ENCODE results near the gene NFIA.

Gene NFIA

DNA sequence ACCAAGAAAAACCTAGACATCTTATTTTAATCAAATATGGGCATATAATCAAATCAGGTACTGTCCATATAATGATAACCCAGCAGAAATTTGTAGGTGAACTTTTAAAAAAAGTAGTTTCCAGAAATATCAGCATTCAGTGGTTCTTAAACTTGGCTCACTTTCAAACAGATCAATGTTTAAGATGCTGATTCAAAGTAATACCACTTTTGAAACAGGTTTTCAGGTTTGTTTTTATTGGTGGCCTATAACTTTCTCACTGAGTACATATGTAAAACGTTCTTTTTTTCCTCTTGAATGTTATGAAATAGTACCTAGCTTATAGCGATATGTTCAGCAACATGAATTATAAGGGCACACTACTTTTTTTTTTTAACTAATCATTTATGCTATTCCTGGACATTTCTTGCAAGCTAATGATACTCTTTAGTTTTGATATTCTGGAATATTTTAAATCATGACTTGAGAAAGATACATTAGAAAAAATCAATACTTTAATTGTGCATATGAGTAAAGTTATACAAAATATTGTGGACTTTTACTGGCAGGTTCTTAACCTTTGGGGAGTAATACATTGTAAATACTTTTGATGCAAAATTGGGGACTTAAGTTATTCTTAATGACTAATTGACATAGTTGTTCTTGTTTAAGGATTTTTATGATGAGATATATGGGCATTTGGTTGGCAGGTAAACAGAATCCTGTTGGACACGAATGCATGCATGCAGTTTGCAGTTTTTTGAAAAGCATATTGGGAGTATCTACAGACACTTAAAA is 3.0 kb downstream of the NFIA start:
- ChIA-PET CTCF (interaction anchor here (2.1 kb wide), 2 partner anchors 13 to 368 kb away, joined by 7 to 8 read pairs; no protein-coding TSS in a partner anchor), POLR2A (no interaction called here)
- TF ChIP-seq, protein P1, sequence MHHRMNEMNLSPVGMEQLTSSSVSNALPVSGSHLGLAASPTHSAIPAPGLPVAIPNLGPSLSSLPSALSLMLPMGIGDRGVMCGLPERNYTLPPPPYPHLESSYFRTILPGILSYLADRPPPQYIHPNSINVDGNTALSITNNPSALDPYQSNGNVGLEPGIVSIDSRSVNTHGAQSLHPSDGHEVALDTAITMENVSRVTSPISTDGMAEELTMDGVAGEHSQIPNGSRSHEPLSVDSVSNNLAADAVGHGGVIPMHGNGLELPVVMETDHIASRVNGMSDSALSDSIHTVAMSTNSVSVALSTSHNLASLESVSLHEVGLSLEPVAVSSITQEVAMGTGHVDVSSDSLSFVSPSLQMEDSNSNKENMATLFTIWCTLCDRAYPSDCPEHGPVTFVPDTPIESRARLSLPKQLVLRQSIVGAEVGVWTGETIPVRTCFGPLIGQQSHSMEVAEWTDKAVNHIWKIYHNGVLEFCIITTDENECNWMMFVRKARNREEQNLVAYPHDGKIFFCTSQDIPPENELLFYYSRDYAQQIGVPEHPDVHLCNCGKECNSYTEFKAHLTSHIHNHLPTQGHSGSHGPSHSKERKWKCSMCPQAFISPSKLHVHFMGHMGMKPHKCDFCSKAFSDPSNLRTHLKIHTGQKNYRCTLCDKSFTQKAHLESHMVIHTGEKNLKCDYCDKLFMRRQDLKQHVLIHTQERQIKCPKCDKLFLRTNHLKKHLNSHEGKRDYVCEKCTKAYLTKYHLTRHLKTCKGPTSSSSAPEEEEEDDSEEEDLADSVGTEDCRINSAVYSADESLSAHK (tag by site-specific recombination; IDR thresholded peaks at IDR 0.05) = peak; percentile 64; the same call in 1 of the 2 replicates
- TF ChIP-seq GLIS2 (tag by site-specific recombination; IDR thresholded peaks at IDR 0.05) (no peak), KLF10 (tag by site-specific recombination; IDR thresholded peaks at IDR 0.05) (no peak), ZBTB49 (tag by site-specific recombination; IDR thresholded peaks at IDR 0.05; ENCODE audit: low read depth) (no peak), ZNF354C (tag by site-specific recombination; IDR thresholded peaks at IDR 0.05; ENCODE audit: borderline replicate concordance, low read depth) (no peak), PATZ1 (tag by site-specific recombination; IDR thresholded peaks at IDR 0.05) (no peak), ZNF600 (tag by site-specific recombination; IDR thresholded peaks at IDR 0.05) (0 out of 2 replicates have a peak, but pooled peaks have one; percentile 22), PRDM6 (tag by site-specific recombination; IDR thresholded peaks at IDR 0.05) (peak; percentile 96), ZNF214 (tag by site-specific recombination; IDR thresholded peaks at IDR 0.05; ENCODE audit: borderline replicate concordance) (no peak), FEZF1 (tag by site-specific recombination; IDR thresholded peaks at IDR 0.05) (0 out of 2 replicates have a peak, but pooled peaks have one; percentile 9), ZNF138 (tag by site-specific recombination; IDR thresholded peaks at IDR 0.05; ENCODE audit: borderline replicate concordance) (no peak), ZNF692 (tag by site-specific recombination; IDR thresholded peaks at IDR 0.05) (no peak), ZNF777 (tag by site-specific recombination; IDR thresholded peaks at IDR 0.05; ENCODE audit: borderline replicate concordance) (no peak), ZNF654 (tag by site-specific recombination; IDR thresholded peaks at IDR 0.05; ENCODE audit: low read depth) (0 out of 2 replicates have a peak, but pooled peaks have one; percentile 2), ZBTB44 (tag by site-specific recombination; IDR thresholded peaks at IDR 0.05) (peak; percentile 82)
- H3K36me3 ChIP-seq (ENCODE audit: control insufficient read depth in 2 of 2, insufficient read depth in 1 of 2, low read length in 2 of 2) = peaks cover 0 to 17% of the 10 kb centered on the region in 2 experiments; a peak in 1 of 3 replicates
- H3K4me1 ChIP-seq (ENCODE audit: control insufficient read depth, insufficient read depth, low read length) = peaks cover 9% of the 10 kb centered on the region
- H3K9me3 ChIP-seq (ENCODE audit: control insufficient read depth, insufficient read depth, low read depth, low read length) = no peaks in the 10 kb centered on the region
- H3K4me3 ChIP-seq (ENCODE audit: low read depth, low read length) = no peak overlapping the region
- H3K27ac ChIP-seq (ENCODE audit: extremely low read depth, low read depth, low read length) = no peak overlapping the region

Measured in HEK293 (cell line).